Ishikawa (cell line): ENCODE measurements around the gene ABCE1.

ENCODE experiments used
- CEBPB ChIP-seq: IDR thresholded peaks from 2 replicates; pipeline ENCODE4 v1.6.1; 2012
- CREB1 ChIP-seq: IDR thresholded peaks from 2 replicates; pipeline ENCODE4 v1.6.1; 2012; ENCODE audit warnings: low read depth
- EGR1 ChIP-seq: IDR thresholded peaks from 2 replicates; pipeline ENCODE4 v1.6.1; 2012
- EP300 ChIP-seq: IDR thresholded peaks from 2 replicates; pipeline ENCODE4 v1.6.1; 2012; ENCODE audit warnings: borderline replicate concordance
- FOXM1 ChIP-seq: IDR thresholded peaks from 2 replicates; pipeline ENCODE4 v1.6.1; 2012; ENCODE audit warnings: low read depth, borderline replicate concordance
- MAX ChIP-seq: IDR thresholded peaks from 2 replicates; pipeline ENCODE4 v1.6.1; 2012
- NFIC ChIP-seq: IDR thresholded peaks from 2 replicates; pipeline ENCODE4 v1.6.1; 2012
- RAD21 ChIP-seq: IDR thresholded peaks from 2 replicates; pipeline ENCODE4 v1.6.1; 2012; ENCODE audit warnings: low read depth
- REST ChIP-seq: IDR thresholded peaks from 2 replicates; pipeline ENCODE4 v1.6.1; 2012; ENCODE audit warnings: low read depth, mild to moderate bottlenecking
- TAF1 ChIP-seq: IDR thresholded peaks from 2 replicates; pipeline ENCODE4 v1.6.1; 2012; ENCODE audit warnings: low read depth, mild to moderate bottlenecking
- TCF12 ChIP-seq: IDR thresholded peaks from 2 replicates; pipeline ENCODE4 v1.6.1; 2012; ENCODE audit warnings: low read depth
- TEAD4 ChIP-seq: IDR thresholded peaks from 2 replicates; pipeline ENCODE4 v1.6.1; 2012
- USF1 ChIP-seq: IDR thresholded peaks from 2 replicates; pipeline ENCODE4 v1.6.1; 2012
- YY1 ChIP-seq: IDR thresholded peaks from 2 replicates; pipeline ENCODE4 v1.6.1; 2012; ENCODE audit warnings: low read depth
- ZBTB7A ChIP-seq: IDR thresholded peaks from 2 replicates; pipeline ENCODE4 v1.6.1; 2012; ENCODE audit warnings: low read depth

Gene ABCE1

GRCh38 chr4:145125396-145125795 lies 27.3 kb downstream of the ABCE1 start:
- TF ChIP-seq EP300 (no peak), ZBTB7A (no peak), TCF12 (no peak), TEAD4 (no peak), REST (no peak), CREB1 (no peak), MAX (no peak), YY1 (no peak), FOXM1 (no peak)

GRCh38 chr4:145130130-145130529 lies 32.0 kb downstream of the ABCE1 start:
- no peak for TF ChIP-seq EP300
- no peak for TF ChIP-seq YY1
- no peak for TF ChIP-seq CEBPB
- no peak for TF ChIP-seq TAF1
- TF ChIP-seq FOXM1, result no peak
- TF ChIP-seq ZBTB7A, result no peak
- no peak for TF ChIP-seq REST
- TF ChIP-seq EGR1, result no peak
- TF ChIP-seq USF1, result no peak
- TF ChIP-seq CREB1, result no peak
- TF ChIP-seq NFIC, result no peak
- TF ChIP-seq MAX, result no peak
- no peak for TF ChIP-seq TCF12
- no peak for TF ChIP-seq RAD21
- TF ChIP-seq TEAD4, result no peak

- TF ChIP-seq MAX (no peak), TEAD4 (no peak), RAD21 (no peak), EP300 (no peak), TCF12 (no peak), EGR1 (no peak), REST (no peak), FOXM1 (no peak), NFIC (no peak), YY1 (no peak), CEBPB (no peak), ZBTB7A (no peak), TAF1 (no peak), CREB1 (no peak), USF1 (no peak)
Observed at GRCh38 chr4:145130788-145131399, 32.8 kb downstream of the ABCE1 start.

GRCh38 chr4:145131848-145132247 lies 33.7 kb downstream of the ABCE1 start:
- no peak for TF ChIP-seq TEAD4
- no peak for TF ChIP-seq NFIC
- no peak for TF ChIP-seq REST
- TF ChIP-seq EP300, result no peak
- no peak for TF ChIP-seq MAX
- no peak for TF ChIP-seq ZBTB7A
- no peak for TF ChIP-seq CREB1
- TF ChIP-seq RAD21, result no peak
- TF ChIP-seq TAF1, result no peak
- no peak for TF ChIP-seq EGR1
- no peak for TF ChIP-seq TCF12
- TF ChIP-seq FOXM1, result no peak
- no peak for TF ChIP-seq USF1
- no peak for TF ChIP-seq CEBPB
- no peak for TF ChIP-seq YY1
